ENCODE measurements around the gene CCL2.

The CCL2 gene

DNA sequence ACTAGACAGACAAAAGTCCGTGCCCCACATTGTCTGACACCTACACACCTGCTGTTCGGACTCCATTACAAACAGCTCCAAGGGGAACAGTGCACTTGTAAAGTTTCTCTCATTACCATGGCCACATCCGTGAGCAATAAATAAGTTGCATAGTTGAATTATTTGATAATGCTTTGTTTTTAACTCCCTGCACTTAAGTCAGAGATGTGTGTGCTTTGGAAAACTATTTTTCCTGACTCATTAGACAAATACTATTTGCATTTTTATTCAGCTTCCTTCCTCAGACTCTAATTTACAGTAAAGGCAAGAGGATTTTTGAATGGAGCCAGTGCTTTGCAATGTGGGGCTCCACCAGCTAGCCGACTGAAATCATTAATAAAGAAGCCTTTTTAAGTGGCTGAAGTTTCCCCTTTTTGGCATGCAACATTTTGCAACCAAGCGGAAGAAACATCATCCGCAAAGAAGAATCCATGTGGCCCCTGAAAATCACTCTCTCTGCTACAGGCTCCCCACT is 6.5 kb upstream of the CCL2 start:
- TF ChIP-seq, protein P1, sequence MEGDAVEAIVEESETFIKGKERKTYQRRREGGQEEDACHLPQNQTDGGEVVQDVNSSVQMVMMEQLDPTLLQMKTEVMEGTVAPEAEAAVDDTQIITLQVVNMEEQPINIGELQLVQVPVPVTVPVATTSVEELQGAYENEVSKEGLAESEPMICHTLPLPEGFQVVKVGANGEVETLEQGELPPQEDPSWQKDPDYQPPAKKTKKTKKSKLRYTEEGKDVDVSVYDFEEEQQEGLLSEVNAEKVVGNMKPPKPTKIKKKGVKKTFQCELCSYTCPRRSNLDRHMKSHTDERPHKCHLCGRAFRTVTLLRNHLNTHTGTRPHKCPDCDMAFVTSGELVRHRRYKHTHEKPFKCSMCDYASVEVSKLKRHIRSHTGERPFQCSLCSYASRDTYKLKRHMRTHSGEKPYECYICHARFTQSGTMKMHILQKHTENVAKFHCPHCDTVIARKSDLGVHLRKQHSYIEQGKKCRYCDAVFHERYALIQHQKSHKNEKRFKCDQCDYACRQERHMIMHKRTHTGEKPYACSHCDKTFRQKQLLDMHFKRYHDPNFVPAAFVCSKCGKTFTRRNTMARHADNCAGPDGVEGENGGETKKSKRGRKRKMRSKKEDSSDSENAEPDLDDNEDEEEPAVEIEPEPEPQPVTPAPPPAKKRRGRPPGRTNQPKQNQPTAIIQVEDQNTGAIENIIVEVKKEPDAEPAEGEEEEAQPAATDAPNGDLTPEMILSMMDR (conservative IDR thresholded peaks at IDR 0.05; ENCODE audit: low read depth, low read length): no peak
- DNase-seq (ENCODE audit: low read depth): peak; percentile 59
- no peak overlapping the region for H3K4me3 ChIP-seq (ENCODE audit: low read length)

DNA sequence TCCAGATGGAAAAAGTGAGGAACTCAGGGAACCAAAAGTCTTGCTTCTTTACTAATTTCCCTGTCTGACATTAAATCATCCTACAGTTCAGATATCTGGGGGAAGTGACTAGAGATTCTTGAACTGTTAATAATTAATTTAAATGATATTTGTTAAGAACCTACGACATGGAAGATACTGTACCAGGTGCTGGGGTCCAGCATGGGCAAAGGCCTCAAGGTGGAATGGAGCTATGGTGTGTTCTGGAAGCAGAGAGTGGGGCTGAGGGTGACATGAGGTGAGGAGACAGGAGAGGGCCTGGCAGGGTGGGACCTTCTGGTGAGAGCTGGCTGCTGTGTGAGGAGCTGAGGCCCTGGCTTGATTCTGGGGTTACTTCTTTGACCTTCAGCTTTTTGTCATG is 6.0 kb upstream of the CCL2 start:
- no peak for DNase-seq (ENCODE audit: low read depth)
- TF ChIP-seq, protein P1 (conservative IDR thresholded peaks at IDR 0.05; ENCODE audit: low read depth, low read length): no peak
- no peak overlapping the region for H3K4me3 ChIP-seq (ENCODE audit: low read length)

DNA sequence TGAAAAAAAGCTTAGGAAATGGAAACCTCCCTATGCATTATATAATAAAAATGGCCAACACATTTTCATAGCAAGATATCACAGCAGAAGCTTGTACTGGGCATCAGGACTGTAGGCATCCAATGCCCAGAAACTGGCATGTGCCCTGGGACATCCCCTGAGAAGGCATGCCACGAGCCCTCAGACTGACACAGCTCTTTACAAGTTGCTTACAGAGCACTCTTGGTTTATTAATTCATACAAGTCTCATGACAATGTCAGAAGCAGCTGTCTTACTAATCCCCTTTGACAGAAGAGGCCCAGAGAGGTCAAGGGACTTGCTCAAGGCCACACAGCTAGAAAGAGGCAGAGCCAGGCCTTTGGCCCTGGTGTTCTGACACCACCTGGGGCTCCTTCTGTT is 5.6 kb upstream of the CCL2 start:
- TF ChIP-seq, protein P1 (conservative IDR thresholded peaks at IDR 0.05; ENCODE audit: low read depth, low read length): no peak
- H3K4me3 ChIP-seq (ENCODE audit: low read length): no peak overlapping the region
- no peak for DNase-seq (ENCODE audit: low read depth)

DNA sequence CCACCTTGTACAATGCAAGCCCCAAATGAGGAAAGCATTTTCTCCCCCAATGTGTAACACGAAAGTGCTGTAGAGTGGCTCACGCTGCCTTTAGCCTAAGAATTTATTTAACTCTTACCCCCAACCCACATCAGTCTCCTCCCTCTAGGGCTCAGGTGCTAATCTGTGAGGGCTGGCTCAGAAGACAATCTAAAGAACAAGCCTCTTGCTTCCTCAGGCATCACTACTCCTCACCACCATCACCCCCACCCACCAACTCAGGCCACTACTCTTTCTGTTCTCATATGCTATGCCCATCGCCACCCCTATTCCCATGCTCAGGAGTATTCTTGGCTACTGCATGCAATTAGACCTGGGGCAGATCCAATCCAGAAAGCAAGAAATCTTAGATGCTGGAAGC is 3.9 kb upstream of the CCL2 start:
- no peak for DNase-seq (ENCODE audit: low read depth)
- H3K4me3 ChIP-seq (ENCODE audit: low read length): no peak overlapping the region
- TF ChIP-seq, protein P1 (conservative IDR thresholded peaks at IDR 0.05; ENCODE audit: low read depth, low read length): no peak

DNA sequence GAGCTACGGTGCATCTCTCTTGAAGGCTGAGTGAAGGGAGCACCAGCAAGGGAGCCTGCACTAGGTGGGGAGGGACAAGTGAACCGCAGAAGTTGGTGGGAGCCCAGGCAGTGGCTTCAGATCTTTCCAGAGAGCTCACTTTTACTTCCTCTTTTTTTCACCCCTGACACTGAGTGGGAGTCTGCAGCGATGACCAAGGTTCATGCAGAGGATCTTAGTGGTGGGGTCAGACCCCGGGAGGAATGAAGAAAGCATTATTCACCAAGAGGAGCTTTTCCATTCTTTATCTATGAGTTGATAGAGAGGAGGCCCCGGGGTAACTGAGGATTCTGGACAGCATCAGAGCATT is 3.0 kb upstream of the CCL2 start:
- no peak for DNase-seq (ENCODE audit: low read depth)
- TF ChIP-seq, protein P1 (conservative IDR thresholded peaks at IDR 0.05; ENCODE audit: low read depth, low read length): no peak
- no peak overlapping the region for H3K4me3 ChIP-seq (ENCODE audit: low read length)

DNA sequence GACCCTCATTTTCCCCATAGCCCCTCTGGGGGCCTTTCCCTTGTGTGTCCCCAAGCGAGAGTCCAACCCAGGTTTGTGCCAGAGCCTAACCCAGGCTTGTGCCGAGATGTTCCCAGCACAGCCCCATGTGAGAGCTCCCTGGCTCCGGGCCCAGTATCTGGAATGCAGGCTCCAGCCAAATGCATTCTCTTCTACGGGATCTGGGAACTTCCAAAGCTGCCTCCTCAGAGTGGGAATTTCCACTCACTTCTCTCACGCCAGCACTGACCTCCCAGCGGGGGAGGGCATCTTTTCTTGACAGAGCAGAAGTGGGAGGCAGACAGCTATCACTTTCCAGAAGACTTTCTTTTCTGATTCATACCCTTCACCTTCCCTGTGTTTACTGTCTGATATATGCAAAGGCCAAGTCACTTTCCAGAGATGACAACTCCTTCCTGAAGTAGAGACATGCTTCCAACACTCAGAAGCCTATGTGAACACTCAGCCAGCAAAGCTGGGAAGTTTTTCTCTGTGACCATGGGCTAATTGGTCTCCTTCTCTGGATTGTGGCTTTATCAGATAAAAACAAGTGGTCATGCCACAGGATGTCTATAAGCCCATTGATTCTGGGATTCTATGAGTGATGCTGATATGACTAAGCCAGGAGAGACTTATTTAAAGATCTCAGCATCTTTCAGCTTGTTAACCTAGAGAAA is 2.5 kb upstream of the CCL2 start:
- no peak overlapping the region for H3K4me3 ChIP-seq (ENCODE audit: low read length)
- DNase-seq (ENCODE audit: low read depth): peak; percentile 84
- TF ChIP-seq, protein P1 (conservative IDR thresholded peaks at IDR 0.05; ENCODE audit: low read depth, low read length): no peak

DNA sequence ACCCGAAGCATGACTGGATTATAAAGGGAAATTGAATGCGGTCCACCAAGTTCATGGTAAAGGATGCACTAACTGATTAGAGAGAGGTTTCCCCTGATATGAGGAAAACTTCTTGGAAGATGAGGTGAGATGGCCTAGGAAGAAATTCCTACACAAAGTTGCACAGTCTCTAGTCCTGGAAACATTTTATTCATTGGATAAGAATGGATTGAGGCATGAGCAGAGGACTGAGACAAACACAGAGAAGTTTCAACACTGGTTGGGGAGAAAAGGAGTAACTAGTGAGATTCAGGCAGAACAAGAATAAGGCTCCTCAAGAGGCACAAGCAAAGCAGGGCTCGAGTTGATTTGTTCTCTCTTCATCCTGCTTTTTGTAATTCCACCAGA is 2.0 kb upstream of the CCL2 start:
- DNase-seq (ENCODE audit: low read depth): no peak
- TF ChIP-seq, protein P1 (conservative IDR thresholded peaks at IDR 0.05; ENCODE audit: low read depth, low read length): no peak
- H3K4me3 ChIP-seq (ENCODE audit: low read length): no peak overlapping the region
